ENCODE data around the gene GRK3. TPM values are rescaled to one million over a fixed set of nuclear protein-coding genes. Genes with fewer than 3 reads are reported as not detected.
A peak's percentile ranks its signal among the peaks of the same experiment; 100 is the strongest.

The GRK3 gene
- total RNA-seq, 6 experiments from 2014 or later = 1.1 to 4.9 (median 3.6) TPM

GRCh38 chr22:25627271-25627852 lies 62.9 kb downstream of the GRK3 start:
- Histone ChIP-seq H3K27me3 (no peaks in the 10 kb centered on the region), H3K4me1 (no peaks in the 10 kb centered on the region), H3K4me3 (no peak overlapping the region), H3K9me3 (no peaks in the 10 kb centered on the region), H3K36me3 (no peaks in the 10 kb centered on the region), H3K27ac (no peak overlapping the region)
- ATAC-seq (peak in 1 of 4 donors; percentile 42), DNase-seq (no peak)
- intact Hi-C loops (cut with DNase I) = no loop called here
- 29% methylated on average over 4 of the region's 4 CpGs for WGBS (ENCODE audit: insufficient coverage, low coverage, low lambda C conversion rate, missing lambda C conversion rate)
- TF ChIP-seq POLR2A (IDR thresholded peaks at IDR 0.05) (no peak), CTCF (IDR thresholded peaks at IDR 0.05) (no peak)

DNA sequence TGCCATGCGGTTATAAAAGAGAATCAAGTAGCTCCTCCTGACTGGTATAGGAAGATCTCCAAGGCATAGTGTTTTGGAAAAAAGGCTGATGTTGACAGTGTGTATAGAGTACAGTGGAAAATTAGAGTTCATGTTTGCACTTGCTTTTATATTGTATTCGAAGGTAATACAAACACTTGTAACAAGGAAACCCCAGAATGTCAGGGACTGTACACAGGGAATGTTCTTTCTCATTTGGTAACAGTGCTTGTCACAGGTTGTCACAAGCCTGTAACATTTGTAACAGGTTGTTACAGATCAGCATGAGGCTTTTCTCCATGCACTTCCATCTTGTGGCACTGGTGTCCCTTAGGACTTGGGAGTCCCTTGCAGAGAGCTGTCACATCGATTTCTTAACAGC lies 64.0 kb downstream of the GRK3 start:
- WGBS (ENCODE audit: insufficient coverage, low coverage, low lambda C conversion rate, missing lambda C conversion rate) = 57% methylated on average over 3 of the region's 3 CpGs
- Histone ChIP-seq H3K27ac (no peak overlapping the region), H3K36me3 (no peaks in the 10 kb centered on the region), H3K4me3 (no peak overlapping the region), H3K27me3 (no peaks in the 10 kb centered on the region), H3K4me1 (no peaks in the 10 kb centered on the region), H3K9me3 (no peaks in the 10 kb centered on the region)
- intact Hi-C loops (cut with DNase I) = no loop called here
- DNase-seq (no peak), ATAC-seq (no peak)
- no peak for TF ChIP-seq CTCF (IDR thresholded peaks at IDR 0.05)
- TF ChIP-seq POLR2A (IDR thresholded peaks at IDR 0.05) = no peak

- no peaks in the 10 kb centered on the region for H3K27me3 ChIP-seq
- ATAC-seq (no peak), DNase-seq (no peak)
- no peak overlapping the region for H3K27ac ChIP-seq
- intact Hi-C loops (cut with DNase I) = no loop called here
- H3K4me3 ChIP-seq = no peak overlapping the region
- WGBS (ENCODE audit: insufficient coverage, low coverage, low lambda C conversion rate, missing lambda C conversion rate) = 61% methylated on average over 2 of the region's 2 CpGs
- H3K4me1 ChIP-seq = no peaks in the 10 kb centered on the region
- no peak for TF ChIP-seq POLR2A (IDR thresholded peaks at IDR 0.05)
- no peak for TF ChIP-seq CTCF (IDR thresholded peaks at IDR 0.05)
- H3K36me3 ChIP-seq = no peaks in the 10 kb centered on the region
- H3K9me3 ChIP-seq = no peaks in the 10 kb centered on the region
Measured at GRCh38 chr22:25629613-25630012, 65.1 kb downstream of the GRK3 start.

DNA sequence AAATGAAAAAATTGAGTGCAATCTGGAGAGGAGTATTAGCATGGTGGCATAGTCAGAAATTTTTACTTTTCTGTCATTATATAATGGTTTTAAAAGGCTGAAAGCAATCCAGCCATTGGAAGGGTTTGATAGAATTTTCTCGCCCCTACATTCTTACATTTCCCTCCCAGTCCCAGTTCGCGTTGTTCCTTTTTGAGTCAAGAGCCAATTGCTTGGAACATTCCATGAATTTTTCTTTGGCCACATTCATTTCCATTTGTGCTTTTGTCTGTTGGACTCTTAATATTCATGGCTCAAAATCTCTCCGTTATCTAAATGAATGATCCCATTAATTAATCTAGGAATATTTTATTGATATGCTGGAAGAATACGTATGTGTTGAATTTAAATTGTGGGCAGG lies 66.0 kb downstream of the GRK3 start:
- intact Hi-C loops (cut with DNase I) = no loop called here
- DNase-seq (no peak), ATAC-seq (no peak)

More for the DNA sequence above, 66.0 kb downstream of the GRK3 start:
- no peaks in the 10 kb centered on the region for H3K36me3 ChIP-seq
- TF ChIP-seq CTCF (IDR thresholded peaks at IDR 0.05) (no peak), POLR2A (IDR thresholded peaks at IDR 0.05) (no peak)
- H3K4me3 ChIP-seq = no peak overlapping the region
- WGBS (ENCODE audit: insufficient coverage, low coverage, low lambda C conversion rate, missing lambda C conversion rate) = 75% methylated on average over 5 of the region's 5 CpGs
- H3K27me3 ChIP-seq = no peaks in the 10 kb centered on the region
- H3K4me1 ChIP-seq = no peaks in the 10 kb centered on the region
- H3K9me3 ChIP-seq = no peaks in the 10 kb centered on the region
- H3K27ac ChIP-seq = no peak overlapping the region
